HL-60 (cell line): ENCODE results near the gene MCCD1.
A peak's percentile ranks its signal among the peaks of the same experiment; 100 is the strongest.

Experiments
- DNase-seq, 2 experiments: peaks; one replicate each; pipeline ENCODE4 v3.0.0-alpha.2; 2010 to 2020; ENCODE audit warnings: low read depth in 1 of 2, low spot score in 1 of 2
- H3K27ac ChIP-seq: fragments of 250-450 bp; sonication (Bioruptor Pico); replicated peaks from 2 replicates; pipeline ENCODE4 v1.5.1; 2020; ENCODE audit warnings: mild to moderate bottlenecking, moderate library complexity
- H3K27me3 ChIP-seq: fragments of 250-450 bp; sonication (Bioruptor Pico); 2 replicates; pipeline ENCODE4 v1.5.1; 2021; ENCODE audit warnings: mild to moderate bottlenecking, moderate library complexity; ENCODE audit not compliant: insufficient read depth, poor library complexity, severe bottlenecking
- H3K4me3 ChIP-seq: replicated peaks from 2 replicates; pipeline ENCODE4 v1.5.1; 2011; ENCODE audit warnings: mild to moderate bottlenecking, control low read depth, low read length; ENCODE audit not compliant: insufficient read depth
- GABPA ChIP-seq: IDR thresholded peaks from 2 replicates; pipeline ENCODE4 v1.6.1; 2012; ENCODE audit warnings: low read depth
- POLR2AphosphoS5 ChIP-seq: IDR thresholded peaks from 2 replicates; pipeline ENCODE4 v1.6.1; 2012; ENCODE audit warnings: low read depth
- SPI1 ChIP-seq: IDR thresholded peaks from 2 replicates; pipeline ENCODE4 v1.6.1; 2012; ENCODE audit warnings: low read depth, mild to moderate bottlenecking, borderline replicate concordance
- TF ChIP-seq, protein P1 (sequence below): IDR thresholded peaks from 2 replicates; pipeline ENCODE4 v1.6.1; 2012; ENCODE audit warnings: low read depth; ENCODE audit not compliant: insufficient replicate concordance
- TF ChIP-seq, protein P2 (sequence below): IDR thresholded peaks from one replicate; pipeline ENCODE4 v1.5.1; 2011; ENCODE audit warnings: low read length, control low read depth, inconsistent platforms; ENCODE audit not compliant: insufficient read depth

The MCCD1 gene

DNA sequence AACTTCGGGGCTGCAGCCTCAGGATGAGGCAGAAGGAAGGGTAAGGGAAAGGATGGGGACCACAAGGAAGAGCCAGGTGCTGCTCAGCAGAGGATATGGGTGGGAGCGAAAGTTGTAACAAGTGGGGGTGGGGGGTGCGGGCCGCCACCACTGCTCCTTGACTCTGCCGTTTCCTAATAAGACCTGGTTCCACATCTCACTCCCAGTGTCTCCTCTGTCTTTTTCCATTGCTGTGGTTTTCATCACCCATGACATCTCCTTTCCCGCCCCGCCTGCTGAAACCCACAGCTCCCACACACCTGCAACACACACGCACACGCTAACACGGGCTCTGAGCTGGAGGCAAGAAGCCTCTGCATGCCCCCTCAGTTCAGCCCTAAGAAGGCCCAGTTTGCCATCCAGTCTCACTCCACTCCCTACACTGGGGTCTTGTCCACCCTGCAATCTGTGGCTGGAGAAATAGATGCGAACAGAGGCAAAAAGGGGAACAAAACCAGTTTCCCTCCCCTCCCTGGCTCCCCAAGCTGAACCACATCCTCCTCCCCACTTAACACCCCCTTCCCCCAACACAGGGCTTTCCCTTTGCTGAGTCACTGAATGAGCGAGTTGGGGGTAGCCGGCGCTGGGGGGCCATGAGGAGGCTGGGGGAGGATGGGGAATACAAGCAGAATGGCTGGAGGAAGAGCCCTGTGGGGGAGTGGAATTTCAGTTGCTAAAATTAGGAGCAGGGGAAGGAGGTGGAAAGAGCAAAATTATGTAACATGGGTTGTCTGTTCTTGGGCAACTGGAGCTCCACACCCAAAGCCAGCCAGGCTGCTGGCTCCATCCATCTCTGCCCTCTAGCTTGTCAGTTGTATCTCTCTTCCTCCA is 30.1 kb downstream of the MCCD1 start:
- H3K4me3 ChIP-seq = peak overlapping the region; percentile 17
- peak; percentile 98 to 99 for DNase-seq
- H3K27ac ChIP-seq = peak overlapping the region; percentile 92
- TF ChIP-seq SPI1 = peak; percentile 65; the same call in 1 of the 2 replicates
- TF ChIP-seq, protein P1, sequence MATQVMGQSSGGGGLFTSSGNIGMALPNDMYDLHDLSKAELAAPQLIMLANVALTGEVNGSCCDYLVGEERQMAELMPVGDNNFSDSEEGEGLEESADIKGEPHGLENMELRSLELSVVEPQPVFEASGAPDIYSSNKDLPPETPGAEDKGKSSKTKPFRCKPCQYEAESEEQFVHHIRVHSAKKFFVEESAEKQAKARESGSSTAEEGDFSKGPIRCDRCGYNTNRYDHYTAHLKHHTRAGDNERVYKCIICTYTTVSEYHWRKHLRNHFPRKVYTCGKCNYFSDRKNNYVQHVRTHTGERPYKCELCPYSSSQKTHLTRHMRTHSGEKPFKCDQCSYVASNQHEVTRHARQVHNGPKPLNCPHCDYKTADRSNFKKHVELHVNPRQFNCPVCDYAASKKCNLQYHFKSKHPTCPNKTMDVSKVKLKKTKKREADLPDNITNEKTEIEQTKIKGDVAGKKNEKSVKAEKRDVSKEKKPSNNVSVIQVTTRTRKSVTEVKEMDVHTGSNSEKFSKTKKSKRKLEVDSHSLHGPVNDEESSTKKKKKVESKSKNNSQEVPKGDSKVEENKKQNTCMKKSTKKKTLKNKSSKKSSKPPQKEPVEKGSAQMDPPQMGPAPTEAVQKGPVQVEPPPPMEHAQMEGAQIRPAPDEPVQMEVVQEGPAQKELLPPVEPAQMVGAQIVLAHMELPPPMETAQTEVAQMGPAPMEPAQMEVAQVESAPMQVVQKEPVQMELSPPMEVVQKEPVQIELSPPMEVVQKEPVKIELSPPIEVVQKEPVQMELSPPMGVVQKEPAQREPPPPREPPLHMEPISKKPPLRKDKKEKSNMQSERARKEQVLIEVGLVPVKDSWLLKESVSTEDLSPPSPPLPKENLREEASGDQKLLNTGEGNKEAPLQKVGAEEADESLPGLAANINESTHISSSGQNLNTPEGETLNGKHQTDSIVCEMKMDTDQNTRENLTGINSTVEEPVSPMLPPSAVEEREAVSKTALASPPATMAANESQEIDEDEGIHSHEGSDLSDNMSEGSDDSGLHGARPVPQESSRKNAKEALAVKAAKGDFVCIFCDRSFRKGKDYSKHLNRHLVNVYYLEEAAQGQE = no peak
- TF ChIP-seq POLR2AphosphoS5 = peak; percentile 96
- no peaks in the 10 kb centered on the region for H3K27me3 ChIP-seq

DNA sequence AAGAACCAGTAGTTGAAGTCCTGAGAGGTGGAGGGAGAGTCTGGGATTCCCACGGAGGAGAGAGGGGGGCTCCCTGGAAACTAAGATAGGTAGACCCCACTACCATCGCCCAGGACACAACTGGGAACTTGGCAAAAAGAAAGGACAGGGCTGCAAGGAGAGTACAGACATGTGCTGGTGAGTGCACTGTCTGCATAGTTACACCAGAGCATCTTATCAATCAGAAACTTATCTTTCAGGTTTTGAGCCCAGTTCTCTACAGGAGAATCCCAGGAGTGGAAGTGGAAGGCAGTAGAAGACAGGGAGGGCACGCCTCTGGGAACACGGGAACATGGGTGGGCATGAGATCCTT is 30.8 kb downstream of the MCCD1 start:
- H3K27ac ChIP-seq = peak overlapping the region; percentile 92
- H3K27me3 ChIP-seq = no peaks in the 10 kb centered on the region
- no peak for TF ChIP-seq POLR2AphosphoS5
- TF ChIP-seq, protein P1 = no peak
- peak overlapping the region; percentile 17 for H3K4me3 ChIP-seq
- DNase-seq = no peak

DNA sequence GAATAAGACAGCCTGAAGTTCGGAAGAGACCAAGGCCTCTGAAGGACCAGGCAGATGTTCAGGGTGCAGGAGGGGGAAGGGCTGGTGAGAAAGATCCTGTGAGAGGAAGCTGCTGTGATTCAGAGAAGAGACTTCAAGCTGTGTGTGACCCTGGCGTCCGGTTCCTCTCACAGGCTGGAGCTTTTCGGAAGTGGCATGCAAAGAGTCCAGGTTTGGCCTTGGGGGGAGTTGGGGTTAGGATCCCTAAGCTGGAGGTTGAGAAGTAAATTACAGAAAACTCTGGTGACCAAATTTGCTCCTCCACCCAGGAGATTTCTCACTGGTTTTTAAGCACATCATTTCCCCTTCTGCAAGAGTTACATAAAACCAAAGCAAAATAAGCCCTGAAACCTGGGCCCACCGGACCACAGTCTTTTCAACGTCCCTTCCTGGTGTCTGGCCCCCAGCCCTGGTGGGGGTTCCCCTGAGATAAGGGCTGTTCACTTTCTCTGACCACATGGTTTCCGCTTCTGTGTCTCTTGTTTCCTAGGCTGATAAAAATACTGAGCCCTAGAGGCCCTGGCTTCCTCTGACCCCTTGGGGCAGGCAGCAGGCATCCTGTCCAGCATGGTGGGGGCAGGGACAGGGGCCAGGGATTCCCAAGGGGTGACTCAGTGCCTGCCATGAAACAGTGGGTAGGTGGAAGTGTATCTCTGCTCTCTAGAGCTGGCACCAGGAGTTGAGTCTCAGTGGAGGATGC is 31.4 kb downstream of the MCCD1 start:
- H3K27ac ChIP-seq = peak overlapping the region; percentile 92
- TF ChIP-seq GABPA = no peak; the same call in 1 of the 2 replicates
- TF ChIP-seq, protein P1 = no peak
- peak; percentile 61; the same call in 1 of the 2 replicates for TF ChIP-seq POLR2AphosphoS5
- TF ChIP-seq SPI1 = peak; percentile 83
- TF ChIP-seq, protein P2, sequence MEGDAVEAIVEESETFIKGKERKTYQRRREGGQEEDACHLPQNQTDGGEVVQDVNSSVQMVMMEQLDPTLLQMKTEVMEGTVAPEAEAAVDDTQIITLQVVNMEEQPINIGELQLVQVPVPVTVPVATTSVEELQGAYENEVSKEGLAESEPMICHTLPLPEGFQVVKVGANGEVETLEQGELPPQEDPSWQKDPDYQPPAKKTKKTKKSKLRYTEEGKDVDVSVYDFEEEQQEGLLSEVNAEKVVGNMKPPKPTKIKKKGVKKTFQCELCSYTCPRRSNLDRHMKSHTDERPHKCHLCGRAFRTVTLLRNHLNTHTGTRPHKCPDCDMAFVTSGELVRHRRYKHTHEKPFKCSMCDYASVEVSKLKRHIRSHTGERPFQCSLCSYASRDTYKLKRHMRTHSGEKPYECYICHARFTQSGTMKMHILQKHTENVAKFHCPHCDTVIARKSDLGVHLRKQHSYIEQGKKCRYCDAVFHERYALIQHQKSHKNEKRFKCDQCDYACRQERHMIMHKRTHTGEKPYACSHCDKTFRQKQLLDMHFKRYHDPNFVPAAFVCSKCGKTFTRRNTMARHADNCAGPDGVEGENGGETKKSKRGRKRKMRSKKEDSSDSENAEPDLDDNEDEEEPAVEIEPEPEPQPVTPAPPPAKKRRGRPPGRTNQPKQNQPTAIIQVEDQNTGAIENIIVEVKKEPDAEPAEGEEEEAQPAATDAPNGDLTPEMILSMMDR = no peak
- no peak overlapping the region for H3K4me3 ChIP-seq
- DNase-seq = peak; percentile 94 to 96
- H3K27me3 ChIP-seq = no peaks in the 10 kb centered on the region

DNA sequence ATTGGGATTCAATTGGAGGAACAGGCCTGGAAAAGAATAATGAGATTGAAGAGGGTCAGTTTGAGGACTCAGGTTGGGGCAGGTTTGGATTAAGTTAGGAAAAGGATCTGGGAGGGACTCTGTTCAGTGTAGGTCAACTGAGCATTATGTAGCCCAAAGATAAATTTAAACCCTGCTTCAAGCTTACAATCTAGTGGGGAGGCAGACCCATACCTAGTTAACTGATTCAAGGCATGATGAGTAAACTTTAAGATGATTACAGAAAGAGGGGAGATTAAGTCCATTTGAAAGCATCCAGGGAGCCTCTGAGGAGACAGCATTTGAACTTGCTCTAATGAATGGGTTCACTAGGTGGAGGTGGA is 31.9 kb downstream of the MCCD1 start:
- no peak for DNase-seq
- Histone ChIP-seq H3K27me3 (no peaks in the 10 kb centered on the region), H3K27ac (peak overlapping the region; percentile 92), H3K4me3 (no peak overlapping the region)
- TF ChIP-seq POLR2AphosphoS5 (no peak), SPI1 (no peak), GABPA (no peak)
- TF ChIP-seq, protein P2 = no peak
- TF ChIP-seq, protein P1 = no peak
